NCI-H2029 (cell line): ENCODE results near the gene SMIM44.
"Not testable (repeated sequence)": the region's sequence is repeated elsewhere in the genome, so short reads cannot be mapped to it uniquely, and the experiment has no call there.

Experiments
- DNase-seq: peaks from one replicate; lab custom pipeline; 2025; lab: John Stamatoyannopoulos, UW

SMIM44 gene

GRCh38 chr19:3457528-3458228, 25.6 kb downstream of the SMIM44 start:
- no peak for DNase-seq

GRCh38 chr19:3456925-3457527, 26.2 kb downstream of the SMIM44 start:
- DNase-seq = no peak

- DNase-seq = no peak
Measured at GRCh38 chr19:3455960-3456601, 27.2 kb downstream of the SMIM44 start.

GRCh38 chr19:3455393-3455955, 27.8 kb downstream of the SMIM44 start:
- DNase-seq = no peak

GRCh38 chr19:3454656-3455392, 28.4 kb downstream of the SMIM44 start:
- no peak for DNase-seq

- DNase-seq = no peak
Measured at GRCh38 chr19:3453840-3454239, 29.4 kb downstream of the SMIM44 start.

- not testable (repeated sequence) for DNase-seq
Measured at GRCh38 chr19:3452942-3453214, 30.4 kb downstream of the SMIM44 start.

GRCh38 chr19:3452171-3452941, 30.9 kb downstream of the SMIM44 start:
- DNase-seq = no peak

- DNase-seq = no peak
Measured at GRCh38 chr19:3451451-3451866, 31.8 kb downstream of the SMIM44 start.

- DNase-seq = no peak
Measured at GRCh38 chr19:3450796-3451411, 32.3 kb downstream of the SMIM44 start.

GRCh38 chr19:3448616-3449334, 34.5 kb downstream of the SMIM44 start:
- DNase-seq = no peak

GRCh38 chr19:3446657-3447056, 36.6 kb downstream of the SMIM44 start:
- DNase-seq = not testable (repeated sequence)

- DNase-seq = no peak
Measured at GRCh38 chr19:3444695-3445234, 38.5 kb downstream of the SMIM44 start.

- no peak for DNase-seq
Measured at GRCh38 chr19:3443840-3444694, 39.2 kb downstream of the SMIM44 start.

- no peak for DNase-seq
Measured at GRCh38 chr19:3442487-3443071, 40.7 kb downstream of the SMIM44 start.

- DNase-seq = no peak
Measured at GRCh38 chr19:3441986-3442329, 41.3 kb downstream of the SMIM44 start.

- no peak for DNase-seq
Measured at GRCh38 chr19:3441089-3441985, 41.9 kb downstream of the SMIM44 start.

- no peak for DNase-seq
Measured at GRCh38 chr19:3440082-3440481, 43.2 kb downstream of the SMIM44 start.
